Activated gamma-delta T cell treated with Interleukin-2 at 50 U/mL for 16 hours (primary cell): Measurements from ENCODE around the gene TEX28.
"Not testable (repeated sequence)": the region's sequence is repeated elsewhere in the genome, so short reads cannot be mapped to it uniquely, and the experiment has no call there.

Experiments
- DNase-seq: peaks from one replicate; pipeline ENCODE4 v3.0.0-alpha.2; 2020

TEX28 gene

DNA sequence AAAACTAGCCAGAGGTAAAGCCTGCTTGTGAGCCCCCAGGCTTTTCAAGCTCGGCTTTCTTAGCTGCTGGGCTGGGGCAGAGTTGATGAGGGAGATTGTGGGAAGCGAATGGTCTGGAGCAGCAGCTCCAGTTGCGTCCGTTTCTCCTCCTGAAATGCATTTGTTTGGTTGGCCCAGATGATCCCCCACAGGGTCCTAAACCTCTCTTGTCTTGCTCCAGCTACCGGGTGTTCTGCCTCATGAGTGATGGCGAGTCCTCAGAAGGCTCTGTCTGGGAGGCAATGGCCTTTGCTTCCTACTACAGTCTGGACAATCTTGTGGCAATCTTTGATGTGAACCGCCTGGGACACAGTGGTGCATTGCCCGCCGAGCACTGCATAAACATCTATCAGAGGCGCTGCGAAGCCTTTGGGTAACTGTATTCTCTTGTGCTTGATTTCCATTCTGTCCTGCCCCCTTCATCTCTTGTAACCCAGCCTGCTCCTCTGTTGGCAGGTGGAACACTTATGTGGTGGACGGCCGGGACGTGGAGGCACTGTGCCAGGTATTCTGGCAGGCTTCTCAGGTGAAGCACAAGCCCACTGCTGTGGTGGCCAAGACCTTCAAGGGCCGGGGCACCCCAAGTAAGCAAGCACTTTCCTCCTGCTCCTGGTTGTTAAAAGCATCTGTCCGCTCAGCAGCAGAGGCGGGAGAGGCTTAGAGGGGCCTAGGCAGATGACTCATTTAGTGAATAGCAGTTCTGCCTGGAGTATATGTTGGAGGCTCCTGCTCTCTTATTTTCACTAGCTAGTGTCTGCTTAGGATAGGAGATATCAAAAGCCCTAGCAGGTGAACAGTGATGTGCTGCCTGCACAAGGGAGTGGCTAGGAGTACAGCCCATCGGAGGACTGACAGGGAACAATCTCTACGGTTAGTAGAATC, 16.0 kb upstream of the TEX28 start:
- no peak for DNase-seq

DNA sequence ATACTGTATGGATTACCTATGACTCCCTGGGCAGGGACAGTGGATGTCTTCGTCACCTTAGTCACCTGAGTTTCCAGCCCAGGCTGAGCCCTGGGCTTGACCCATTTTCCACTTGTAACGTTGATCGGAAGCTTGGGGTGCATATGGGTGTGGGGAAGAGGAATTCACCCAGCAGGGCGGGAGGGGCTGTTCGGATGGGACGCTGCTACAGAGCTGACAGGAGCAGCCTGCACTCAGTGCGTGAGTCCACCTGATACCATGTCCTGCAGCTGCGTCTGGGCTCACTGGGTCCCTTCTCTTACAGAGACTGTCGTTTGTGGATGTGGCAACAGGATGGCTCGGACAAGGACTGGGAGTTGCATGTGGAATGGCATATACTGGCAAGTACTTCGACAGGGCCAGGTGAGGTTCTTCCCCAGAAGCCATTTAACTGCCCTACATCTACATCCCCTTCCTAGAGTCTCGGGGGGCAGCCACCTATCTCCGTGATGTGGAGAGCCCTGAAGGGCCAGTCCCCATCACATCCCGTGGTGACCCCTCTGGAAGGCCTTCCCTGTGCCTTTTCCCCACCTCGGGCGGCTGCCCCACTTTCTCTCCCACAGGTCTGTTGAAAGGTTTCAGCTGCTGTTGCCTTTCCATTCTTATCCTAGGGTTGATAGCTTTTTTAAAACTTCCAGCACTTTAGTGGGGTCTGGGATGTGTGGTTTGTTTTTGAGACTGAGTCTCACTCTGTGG, 14.3 kb upstream of the TEX28 start:
- no peak for DNase-seq

DNA sequence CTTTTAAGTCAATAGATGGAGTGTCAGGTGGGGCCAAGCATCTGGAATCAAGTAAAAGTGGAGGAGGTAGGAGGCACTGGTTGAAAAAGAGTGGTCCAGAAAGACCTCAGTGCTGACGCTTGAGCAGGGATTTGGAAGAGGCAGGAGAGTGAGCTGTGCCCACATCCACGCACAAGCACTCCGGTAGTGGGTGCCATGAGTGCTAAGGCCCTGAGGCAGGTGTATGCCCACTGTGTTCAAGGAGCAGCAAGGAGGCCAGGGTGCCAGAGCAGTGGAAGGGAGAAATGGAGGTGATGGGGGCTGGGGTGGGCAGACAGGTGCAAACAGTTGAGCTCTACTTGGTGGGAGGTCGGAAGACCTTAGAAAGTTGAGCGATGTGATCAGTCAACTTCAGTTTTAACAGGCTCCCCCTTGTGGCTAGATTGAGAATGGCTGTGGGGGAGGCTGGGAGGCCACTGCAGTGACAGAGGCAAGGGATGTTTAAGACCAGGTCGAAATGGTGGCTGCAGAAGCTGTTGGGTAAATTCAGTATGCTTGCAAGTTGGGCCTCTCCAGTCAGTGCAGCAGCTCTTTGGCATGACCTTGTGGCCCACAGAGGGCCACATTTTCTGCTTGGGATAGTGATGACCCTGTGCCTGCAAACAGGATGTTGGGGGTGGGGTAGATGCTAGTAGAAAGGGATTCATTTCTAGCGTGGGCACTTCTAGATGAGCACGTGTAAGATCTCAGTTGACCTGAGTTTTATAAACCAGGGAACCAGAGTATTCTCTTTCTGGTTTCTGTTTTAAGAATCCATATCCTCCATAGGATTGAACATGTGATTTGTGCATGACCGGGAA, 13.4 kb upstream of the TEX28 start:
- DNase-seq, result peak; percentile 84

DNA sequence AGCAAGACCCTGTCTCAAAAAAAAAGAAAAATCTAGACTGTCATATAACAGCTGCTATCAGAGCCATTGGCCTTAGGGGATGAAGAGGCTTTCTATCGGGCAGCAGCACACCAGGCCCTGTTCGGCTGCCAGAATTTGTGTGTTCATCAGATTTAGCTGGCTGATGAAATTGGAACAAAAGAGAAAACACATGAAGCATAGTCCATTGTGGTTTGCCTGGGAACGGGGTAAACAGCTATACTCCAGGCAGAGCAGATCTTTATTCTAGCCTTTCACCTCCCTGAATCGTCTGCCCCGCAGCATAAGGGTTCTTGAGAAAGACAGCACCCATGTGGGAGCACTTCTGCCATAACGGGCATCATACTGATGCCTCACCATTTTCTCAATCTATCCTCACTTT, 12.3 kb upstream of the TEX28 start:
- DNase-seq, result no peak

DNA sequence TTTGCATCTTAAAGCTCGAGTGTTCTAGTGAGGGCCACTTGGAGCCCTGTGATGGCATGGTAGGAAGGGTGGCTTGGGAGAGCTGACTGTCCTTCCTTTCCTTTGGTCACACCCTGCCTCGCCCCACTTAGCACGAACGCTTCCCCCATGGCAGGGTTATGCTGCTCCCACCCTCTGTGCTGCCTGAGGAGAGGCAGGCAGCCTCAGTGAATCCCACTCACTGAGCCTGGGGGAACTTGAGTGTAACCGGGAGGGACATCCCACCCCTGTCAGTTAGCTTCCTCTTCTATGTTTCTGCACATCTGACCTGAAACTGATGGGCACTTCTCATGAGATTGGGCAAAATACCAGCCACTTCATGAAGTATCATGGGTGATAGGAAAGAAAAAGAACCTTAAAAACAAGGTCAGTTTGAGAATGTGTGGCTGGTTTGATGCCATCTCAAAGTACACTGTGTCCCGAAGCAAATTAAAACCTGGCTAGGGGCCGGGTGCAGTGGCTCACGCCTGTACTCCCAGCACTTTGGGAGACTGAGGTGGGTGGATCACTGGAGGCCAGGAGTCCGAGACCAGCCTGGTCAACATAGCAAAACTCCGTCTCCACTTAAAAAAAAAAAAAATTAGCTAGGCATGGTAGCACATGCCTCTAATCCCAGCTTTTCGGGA, 10.7 kb upstream of the TEX28 start:
- DNase-seq, result no peak

DNA sequence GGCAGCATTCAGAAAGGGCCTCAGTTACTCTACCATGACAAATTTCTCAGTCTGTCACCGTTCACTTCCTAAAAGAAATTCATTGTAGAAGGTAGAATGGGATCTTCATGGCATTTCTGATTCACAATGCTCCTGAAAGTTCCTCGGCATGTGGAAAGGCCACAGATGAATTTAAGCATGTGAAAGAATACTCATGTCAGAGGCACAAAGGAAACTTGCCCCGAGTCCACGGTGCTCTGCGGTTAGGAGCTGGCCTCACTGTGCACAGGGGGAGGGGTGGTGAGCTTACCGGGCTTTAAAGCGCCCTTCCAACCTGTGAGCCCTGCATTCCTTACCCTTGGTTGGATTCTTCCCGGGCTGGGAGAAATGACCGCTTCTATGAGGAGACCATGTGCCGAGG, 9.9 kb upstream of the TEX28 start:
- DNase-seq, result no peak

DNA sequence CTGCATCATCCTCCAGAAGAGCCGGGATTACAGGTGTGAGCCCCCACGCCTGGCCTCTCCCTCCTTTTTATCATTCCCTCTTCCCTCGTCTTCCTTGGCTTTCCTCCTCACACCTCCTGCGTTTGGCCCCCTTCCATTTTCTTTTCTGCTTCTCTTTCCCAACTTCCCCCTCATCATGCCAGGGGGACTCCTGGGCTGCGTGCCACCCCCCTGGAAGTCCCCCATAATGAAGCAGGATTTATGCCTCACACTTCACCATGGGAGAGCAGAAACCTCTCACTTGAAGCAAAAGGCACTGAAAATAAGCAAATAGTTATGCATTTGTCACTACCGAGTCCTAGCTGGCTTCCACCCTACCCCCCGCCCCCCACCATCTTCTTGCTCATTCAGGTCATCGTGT, 8.6 kb upstream of the TEX28 start:
- no peak for DNase-seq

DNA sequence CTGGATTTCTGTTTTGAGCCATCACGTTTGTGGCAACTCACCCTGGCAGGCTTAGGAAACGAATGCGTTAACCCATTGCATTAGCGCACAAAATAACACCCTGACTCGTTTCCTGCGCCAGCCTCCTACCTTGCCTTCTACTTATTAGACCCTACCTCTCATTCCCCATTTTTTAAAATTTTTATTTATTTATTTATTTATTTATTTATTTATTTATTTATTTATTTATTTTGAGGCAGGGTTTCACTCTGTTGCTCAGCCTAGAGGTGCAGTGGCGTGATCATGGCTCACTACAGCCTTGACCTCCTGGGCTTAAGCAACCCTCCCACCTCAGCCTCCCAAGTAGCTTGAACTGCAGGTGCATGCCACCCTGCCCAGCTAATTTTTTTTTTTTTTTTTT, 8.1 kb upstream of the TEX28 start:
- DNase-seq, result not testable (repeated sequence)

DNA sequence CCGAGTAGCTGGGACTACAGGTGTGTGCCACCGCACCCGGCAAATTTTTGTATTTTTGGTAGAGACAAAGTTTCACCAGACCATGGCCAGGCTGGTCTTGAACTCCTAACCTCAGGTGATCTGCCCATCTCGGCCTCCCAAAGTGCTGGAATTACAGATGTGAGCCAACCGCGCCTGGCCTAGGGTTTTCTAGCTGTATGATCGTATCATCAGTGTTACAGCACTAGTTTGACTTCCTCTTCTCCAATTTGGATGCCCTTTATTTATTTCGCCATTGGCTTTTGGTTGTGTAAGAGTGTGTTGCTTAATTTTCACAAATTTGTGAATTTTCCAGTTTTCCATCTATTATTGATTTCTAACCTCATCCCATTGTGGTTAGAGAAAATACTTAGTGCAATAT, 5.9 kb upstream of the TEX28 start:
- DNase-seq, result no peak

DNA sequence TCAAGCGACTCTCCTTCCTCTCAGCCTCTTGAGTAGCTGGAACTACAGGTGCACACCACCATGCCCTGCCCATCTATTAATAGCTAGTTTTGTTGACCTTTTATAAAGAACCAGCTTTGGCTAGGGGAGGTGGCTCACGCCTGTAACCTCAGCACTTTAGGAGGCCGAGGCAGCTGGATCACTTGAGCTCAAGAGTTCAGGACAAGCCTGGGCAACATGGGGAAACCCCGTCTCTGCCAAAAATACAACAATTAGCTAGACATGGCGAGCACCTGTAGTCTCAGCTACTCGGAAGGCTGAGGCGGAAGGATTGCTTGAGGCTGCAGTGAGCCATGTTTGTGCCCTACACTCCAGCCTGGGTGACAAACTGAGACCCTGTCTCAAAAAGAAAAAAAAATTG, 3.4 kb upstream of the TEX28 start:
- DNase-seq, result no peak

DNA sequence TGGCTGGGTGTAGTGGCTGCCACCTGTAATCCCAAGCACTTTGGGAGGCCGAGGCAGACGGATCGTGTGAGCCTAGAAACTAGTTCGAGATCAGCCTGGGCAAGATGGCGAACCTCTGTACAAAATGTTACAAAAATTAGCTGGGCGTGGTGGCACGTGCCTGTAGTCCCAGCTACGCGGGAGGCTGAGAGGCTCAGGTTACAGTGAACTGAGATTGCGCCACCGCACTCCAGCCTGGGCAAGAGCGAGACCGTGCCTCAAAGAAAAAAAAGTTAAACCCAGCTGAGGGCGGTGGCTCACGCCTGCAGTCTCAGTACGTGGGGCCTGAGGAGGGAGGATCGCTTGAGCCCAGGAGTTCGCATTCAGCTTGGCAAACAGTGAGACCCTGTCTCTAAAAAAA, 1.8 kb upstream of the TEX28 start:
- no peak for DNase-seq

DNA sequence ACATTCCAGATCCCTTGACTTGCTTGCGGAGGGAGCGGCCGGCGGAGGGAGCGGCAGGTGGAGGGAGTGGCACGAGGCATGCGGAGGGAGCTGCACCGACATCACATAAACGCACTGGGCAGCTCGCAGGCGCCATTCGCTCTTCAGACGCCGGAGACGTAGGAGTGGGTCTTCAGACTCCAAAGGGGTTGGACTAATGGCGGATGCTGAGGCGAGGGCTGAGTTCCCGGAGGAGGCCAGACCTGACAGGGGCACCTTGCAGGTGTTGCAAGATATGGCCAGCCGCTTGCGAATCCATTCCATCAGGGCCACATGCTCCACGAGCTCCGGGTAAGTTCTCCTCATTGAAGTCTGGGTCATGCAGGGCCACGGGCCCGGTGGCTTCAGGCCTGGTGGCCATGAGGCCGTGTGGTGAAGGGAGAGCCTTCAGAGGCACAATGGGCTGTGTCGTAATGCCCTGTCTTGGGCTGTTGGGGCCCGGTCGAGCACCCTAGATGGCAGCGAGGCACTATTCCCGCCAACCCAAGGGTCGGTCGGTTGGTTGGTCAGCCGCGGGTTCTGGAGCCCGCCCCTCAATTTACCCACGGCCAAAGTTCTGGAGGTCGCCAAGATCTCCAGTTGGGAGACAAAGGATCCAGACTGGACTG, 863 bp upstream of the TEX28 start, which contains the start of gene TKTL1:
TKTL1 (plus strand) TSS at position 132 of the 647 bp plus-strand sequence; CDS start at position 197, 65 bp downstream.
- DNase-seq, result no peak

DNA sequence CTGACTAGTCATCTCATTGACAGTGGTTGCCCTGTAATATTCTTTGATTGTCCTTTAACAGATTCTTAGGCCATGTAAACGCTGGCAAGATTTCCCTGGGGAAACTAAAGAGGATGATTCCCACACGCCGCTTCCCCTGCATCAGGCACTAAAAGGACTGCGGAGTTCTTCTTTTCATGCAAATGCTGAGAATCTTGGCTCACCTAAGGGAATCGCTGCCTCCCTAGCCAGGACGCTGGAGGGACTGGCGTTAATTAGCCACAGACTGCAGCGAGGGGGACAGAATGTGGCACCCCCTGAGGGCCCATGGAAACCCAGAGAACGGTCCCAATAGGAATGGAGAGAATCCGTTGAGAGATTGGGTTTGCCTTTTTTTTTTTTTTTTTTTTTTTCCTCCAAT, 8.5 kb downstream of the TEX28 start:
- DNase-seq, result not testable (repeated sequence)

DNA sequence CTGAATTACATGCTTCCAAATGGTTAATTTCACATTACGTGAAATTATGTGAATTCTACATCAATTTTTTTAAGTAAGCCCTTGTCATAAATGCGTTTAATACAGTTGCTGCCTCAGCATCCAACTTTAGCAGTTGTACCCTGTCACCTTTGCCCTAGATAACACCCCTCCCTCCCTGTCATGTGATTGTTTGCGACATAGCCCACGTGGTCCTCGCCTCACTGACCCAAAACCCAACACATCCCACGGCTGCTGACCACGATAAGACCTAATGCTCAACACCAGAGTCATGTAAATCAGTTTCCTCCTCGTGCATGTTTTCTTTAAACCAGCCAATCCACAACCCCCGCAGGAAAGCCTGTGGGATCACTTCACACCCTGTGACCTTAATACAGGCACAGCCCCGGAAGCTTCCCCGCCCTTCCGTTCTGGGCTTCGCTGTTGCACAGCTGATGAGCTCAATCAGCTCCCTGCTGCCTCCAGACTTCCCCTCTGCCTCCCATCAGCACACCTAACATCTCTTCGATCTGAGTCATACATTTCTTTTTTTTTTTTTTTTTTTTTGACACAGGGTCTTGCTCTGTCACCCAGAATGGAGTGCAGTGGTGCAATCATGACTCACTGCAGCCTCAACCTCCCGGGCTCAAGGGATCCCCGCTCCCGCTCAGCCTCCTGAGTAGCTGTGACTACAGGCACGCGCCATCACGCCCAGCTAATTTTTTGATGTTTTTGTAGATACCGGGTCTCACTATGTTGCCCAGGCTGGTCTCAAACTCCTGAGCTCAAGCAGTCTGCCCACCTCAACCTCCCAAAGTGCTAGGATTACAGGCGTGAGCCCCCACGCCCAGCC, 10.2 kb downstream of the TEX28 start:
- not testable (repeated sequence) for DNase-seq

DNA sequence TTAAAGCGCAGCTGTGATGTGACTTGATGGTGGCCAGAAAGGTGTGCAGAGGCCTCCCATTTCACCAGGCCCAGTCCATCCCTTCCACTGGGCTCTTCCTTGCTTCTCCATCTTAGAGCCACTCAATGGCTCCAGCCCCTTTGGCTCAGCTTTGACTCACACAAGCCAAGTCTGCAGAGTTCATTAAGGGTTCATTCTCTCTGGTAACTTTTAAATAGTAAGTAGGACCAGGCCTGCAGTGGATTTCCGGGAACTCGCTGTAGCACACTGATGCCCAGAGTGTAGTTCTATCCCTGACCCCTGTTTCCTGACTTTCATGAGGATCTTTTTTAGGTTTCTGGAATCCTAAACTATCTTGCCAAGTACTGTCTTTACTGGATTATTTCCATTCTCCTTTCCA, 25.7 kb downstream of the TEX28 start:
- not testable (repeated sequence) for DNase-seq

DNA sequence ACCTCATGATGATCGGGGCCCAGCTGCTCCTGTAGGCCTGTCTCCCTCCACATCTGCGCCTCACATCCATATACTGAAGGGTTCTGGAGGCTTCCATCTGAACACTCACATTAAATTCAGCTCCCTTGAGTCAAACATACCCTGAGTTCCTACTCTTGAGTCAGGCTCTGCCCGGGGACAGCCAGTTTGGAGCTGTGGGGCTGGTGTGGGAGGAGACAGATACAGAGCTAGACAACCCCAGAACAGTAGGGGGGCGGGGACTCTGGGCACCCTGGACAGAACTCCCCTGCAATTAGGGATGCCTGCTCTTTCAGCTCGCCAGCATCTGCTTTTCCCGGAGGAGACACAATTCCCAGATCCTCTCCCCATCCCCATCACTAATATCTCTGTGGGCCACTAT, 31.9 kb downstream of the TEX28 start:
- not testable (repeated sequence) for DNase-seq

DNA sequence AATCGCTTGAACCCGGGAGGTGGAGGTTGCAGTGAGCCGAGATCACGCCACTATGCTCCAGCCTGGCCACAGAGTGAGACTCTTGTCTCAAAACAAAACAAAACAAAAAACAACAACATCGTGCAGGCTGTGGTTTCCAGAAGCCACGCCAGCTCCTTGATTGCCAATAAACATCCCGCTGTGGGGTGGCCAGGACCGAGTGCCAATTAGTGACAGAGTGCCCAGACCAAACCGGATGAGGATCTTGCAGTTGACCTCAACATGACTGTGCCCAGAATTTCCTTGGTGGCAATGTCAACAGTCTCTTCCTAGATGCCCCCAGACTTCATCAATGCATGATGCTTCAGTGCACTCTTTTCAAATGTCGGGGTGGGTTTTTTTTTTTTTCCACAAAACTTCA, 36.2 kb downstream of the TEX28 start:
- not testable (repeated sequence) for DNase-seq

DNA sequence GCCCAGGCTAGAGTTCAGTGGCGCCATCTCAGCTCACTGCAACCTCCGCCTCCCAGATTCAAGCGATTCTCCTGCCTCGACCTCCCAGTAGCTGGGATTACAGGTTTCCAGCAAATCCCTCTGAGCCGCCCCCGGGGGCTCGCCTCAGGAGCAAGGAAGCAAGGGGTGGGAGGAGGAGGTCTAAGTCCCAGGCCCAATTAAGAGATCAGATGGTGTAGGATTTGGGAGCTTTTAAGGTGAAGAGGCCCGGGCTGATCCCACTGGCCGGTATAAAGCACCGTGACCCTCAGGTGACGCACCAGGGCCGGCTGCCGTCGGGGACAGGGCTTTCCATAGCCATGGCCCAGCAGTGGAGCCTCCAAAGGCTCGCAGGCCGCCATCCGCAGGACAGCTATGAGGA, 37.6 kb downstream of the TEX28 start, which contains the start of gene OPN1MW3:
OPN1MW3 (plus strand) TSS at position 301 of the 400 bp plus-strand sequence; CDS start at position 339, 38 bp downstream.
- DNase-seq, result not testable (repeated sequence)

DNA sequence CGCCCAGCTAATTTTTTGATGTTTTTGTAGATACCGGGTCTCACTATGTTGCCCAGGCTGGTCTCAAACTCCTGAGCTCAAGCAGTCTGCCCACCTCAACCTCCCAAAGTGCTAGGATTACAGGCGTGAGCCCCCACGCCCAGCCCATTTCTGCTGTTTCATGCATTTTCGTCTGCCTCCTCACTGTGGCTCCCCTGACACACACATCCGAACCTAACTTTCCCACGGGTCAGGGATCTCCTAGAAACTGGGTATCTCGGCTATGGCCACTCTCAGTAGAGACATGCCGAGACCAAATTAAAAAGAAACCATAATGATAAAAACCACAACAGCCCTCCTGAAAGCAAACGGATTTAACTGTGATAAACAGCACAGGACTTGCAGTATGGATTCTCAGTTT, 46.8 kb downstream of the TEX28 start:
- not testable (repeated sequence) for DNase-seq

DNA sequence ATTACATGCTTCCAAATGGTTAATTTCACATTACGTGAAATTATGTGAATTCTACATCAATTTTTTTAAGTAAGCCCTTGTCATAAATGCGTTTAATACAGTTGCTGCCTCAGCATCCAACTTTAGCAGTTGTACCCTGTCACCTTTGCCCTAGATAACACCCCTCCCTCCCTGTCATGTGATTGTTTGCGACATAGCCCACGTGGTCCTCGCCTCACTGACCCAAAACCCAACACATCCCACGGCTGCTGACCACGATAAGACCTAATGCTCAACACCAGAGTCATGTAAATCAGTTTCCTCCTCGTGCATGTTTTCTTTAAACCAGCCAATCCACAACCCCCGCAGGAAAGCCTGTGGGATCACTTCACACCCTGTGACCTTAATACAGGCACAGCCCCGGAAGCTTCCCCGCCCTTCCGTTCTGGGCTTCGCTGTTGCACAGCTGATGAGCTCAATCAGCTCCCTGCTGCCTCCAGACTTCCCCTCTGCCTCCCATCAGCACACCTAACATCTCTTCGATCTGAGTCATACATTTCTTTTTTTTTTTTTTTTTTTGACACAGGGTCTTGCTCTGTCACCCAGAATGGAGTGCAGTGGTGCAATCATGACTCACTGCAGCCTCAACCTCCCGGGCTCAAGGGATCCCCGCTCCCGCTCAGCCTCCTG, 47.4 kb downstream of the TEX28 start:
- DNase-seq, result not testable (repeated sequence)
